Neural progenitor cell (in vitro differentiated cells): Measurements from ENCODE around the gene MMP27. TPM values are rescaled to one million over a fixed set of nuclear protein-coding genes. Genes with fewer than 3 reads are reported as not detected.
"Not testable (repeated sequence)": the region's sequence is repeated elsewhere in the genome, so short reads cannot be mapped to it uniquely, and the experiment has no call there.

Experiments
- DNase-seq: peaks from one replicate; pipeline ENCODE4 v3.0.0-alpha.2; 2016; ENCODE audit warnings: low spot score
- H2AFZ ChIP-seq: fragments of 200-600 bp; sonication (generic); replicated peaks from 2 replicates; pipeline ENCODE4 v1.6.1; 2016; ENCODE audit warnings: antibody characterized with exemption
- H3F3A ChIP-seq: fragments of 200-600 bp; sonication (generic); 2 replicates; pipeline ENCODE4 v1.6.1; 2016; ENCODE audit warnings: antibody characterized with exemption, low read depth
- H3K27ac ChIP-seq: fragments of 200-600 bp; sonication (generic); 2 replicates; pipeline ENCODE4 v1.5.1; 2016; ENCODE audit warnings: mild to moderate bottlenecking
- H3K27me3 ChIP-seq: fragments of 200-600 bp; sonication (generic); 2 replicates; pipeline ENCODE4 v1.6.1; 2016; ENCODE audit warnings: mild to moderate bottlenecking, moderate library complexity
- H3K36me3 ChIP-seq: fragments of 200-600 bp; sonication (generic); 2 replicates; pipeline ENCODE4 v1.5.1; 2016
- H3K4me1 ChIP-seq: fragments of 200-600 bp; sonication (generic); 2 replicates; pipeline ENCODE4 v1.6.1; 2016; ENCODE audit warnings: mixed run types
- H3K4me2 ChIP-seq: fragments of 200-600 bp; sonication (generic); 2 replicates; pipeline ENCODE4 v1.6.1; 2016
- H3K4me3 ChIP-seq: fragments of 200-600 bp; sonication (generic); 2 replicates; pipeline ENCODE4 v1.5.1; 2016
- H3K79me2 ChIP-seq: fragments of 200-600 bp; sonication (generic); 2 replicates; pipeline ENCODE4 v1.6.1; 2016; ENCODE audit warnings: low read depth
- H3K9ac ChIP-seq: fragments of 200-600 bp; sonication (generic); 2 replicates; pipeline ENCODE4 v1.6.1; 2016
- H3K9me3 ChIP-seq: fragments of 200-600 bp; sonication (generic); 2 replicates; pipeline ENCODE4 v1.5.1; 2016; ENCODE audit warnings: low read depth
- H4K20me1 ChIP-seq: fragments of 200-600 bp; sonication (generic); 2 replicates; pipeline ENCODE4 v1.6.1; 2016; ENCODE audit warnings: low read depth
- H3K27ac Mint-ChIP-seq: 3 replicates; pipeline ENCODE4 v1.8.0; 2021; ENCODE audit warnings: mixed read lengths
- H3K27me3 Mint-ChIP-seq: 2 replicates; pipeline ENCODE4 v1.8.0; 2022; ENCODE audit warnings: low read depth, mild to moderate bottlenecking, inconsistent platforms, moderate library complexity, mixed read lengths; ENCODE audit not compliant: insufficient read depth
- H3K36me3 Mint-ChIP-seq: 3 replicates; pipeline ENCODE4 v1.8.0; 2021; ENCODE audit warnings: mixed read lengths
- H3K4me1 Mint-ChIP-seq: 3 replicates; pipeline ENCODE4 v1.8.0; 2021; ENCODE audit warnings: mixed read lengths
- H3K4me3 Mint-ChIP-seq: 3 replicates; pipeline ENCODE4 v1.8.0; 2021; ENCODE audit warnings: mild to moderate bottlenecking, moderate library complexity, mixed read lengths
- H3K9me3 Mint-ChIP-seq: 3 replicates; pipeline ENCODE4 v1.8.0; 2020; ENCODE audit warnings: mixed read lengths
- CTCF ChIP-seq: fragments of 200-600 bp; sonication (generic); IDR thresholded peaks from 2 replicates; pipeline ENCODE4 v1.5.1; 2017; ENCODE audit warnings: antibody characterized with exemption, mild to moderate bottlenecking
- EZH2 ChIP-seq: fragments of 200-600 bp; sonication (generic); IDR thresholded peaks from 2 replicates; pipeline ENCODE4 v1.6.1; 2017; ENCODE audit warnings: antibody characterized with exemption, mild to moderate bottlenecking, moderate library complexity
- EZH2phosphoT487 ChIP-seq: fragments of 200-600 bp; sonication (generic); IDR thresholded peaks from 2 replicates; pipeline ENCODE4 v1.6.1; 2017; ENCODE audit warnings: antibody characterized with exemption
- total RNA-seq: library from RNA; depleted of rRNA; stranded (reverse); fragments of >200 nt; gene quantifications from 2 replicates; pipeline ENCODE4 v1.2.3, GENCODE V29; 2015; ENCODE audit warnings: low replicate concordance

Gene MMP27
- total RNA-seq, 1 donor from 2014 or later = not detected

GRCh38 chr11:102733232-102733875, 27.8 kb upstream of the MMP27 start:
- Histone ChIP-seq H3K27me3 (no peaks in the 10 kb centered on the region), H3K9ac (no peak overlapping the region), H3K4me1 (no peaks in the 10 kb centered on the region), H2AFZ (peak overlapping the region; percentile 14), H3K79me2 (no peaks in the 10 kb centered on the region), H3F3A (no peaks in the 10 kb centered on the region), H3K27ac (no peak overlapping the region), H3K9me3 (no peaks in the 10 kb centered on the region), H3K4me2 (no peak overlapping the region), H3K4me3 (no peak overlapping the region), H3K36me3 (no peaks in the 10 kb centered on the region), H4K20me1 (no peaks in the 10 kb centered on the region)
- TF ChIP-seq CTCF = peak; percentile 91
- TF ChIP-seq EZH2 = no peak
- no peak for TF ChIP-seq EZH2phosphoT487
- Mint-ChIP-seq H3K4me3 (no peak overlapping the region), H3K27ac (no peak overlapping the region), H3K36me3 (no peaks in the 10 kb centered on the region), H3K27me3 (no peaks in the 10 kb centered on the region), H3K4me1 (no peaks in the 10 kb centered on the region), H3K9me3 (no peaks in the 10 kb centered on the region)
- peak; percentile 83 for DNase-seq

- H3K27ac ChIP-seq, H2AFZ ChIP-seq, H3K4me3 ChIP-seq, H3K36me3 ChIP-seq, H3F3A ChIP-seq, H3K4me2 ChIP-seq, H3K9ac ChIP-seq, DNase-seq, H3K9me3 Mint-ChIP-seq, H3K4me3 Mint-ChIP-seq, H3K4me1 Mint-ChIP-seq, H3K9me3 ChIP-seq, H3K27me3 ChIP-seq, H3K4me1 ChIP-seq, H3K27ac Mint-ChIP-seq, H3K79me2 ChIP-seq, H3K36me3 Mint-ChIP-seq, H4K20me1 ChIP-seq, H3K27me3 Mint-ChIP-seq: not testable (repeated sequence)
Observed at GRCh38 chr11:102730944-102731343, 25.4 kb upstream of the MMP27 start.

GRCh38 chr11:102729849-102730815, 24.6 kb upstream of the MMP27 start:
- Histone ChIP-seq H3K27ac (no peak overlapping the region), H3K9me3 (no peaks in the 10 kb centered on the region), H3K79me2 (no peaks in the 10 kb centered on the region), H4K20me1 (no peaks in the 10 kb centered on the region), H3K27me3 (no peaks in the 10 kb centered on the region), H3K4me2 (no peak overlapping the region), H3K9ac (no peak overlapping the region), H3K36me3 (no peaks in the 10 kb centered on the region), H3K4me3 (no peak overlapping the region), H2AFZ (no peak overlapping the region), H3K4me1 (no peaks in the 10 kb centered on the region), H3F3A (no peaks in the 10 kb centered on the region)
- no peaks in the 10 kb centered on the region for H3K27me3 Mint-ChIP-seq
- no peaks in the 10 kb centered on the region for H3K36me3 Mint-ChIP-seq
- no peak overlapping the region for H3K27ac Mint-ChIP-seq
- no peak overlapping the region for H3K4me3 Mint-ChIP-seq
- H3K4me1 Mint-ChIP-seq = no peaks in the 10 kb centered on the region
- TF ChIP-seq EZH2 (no peak), CTCF (no peak), EZH2phosphoT487 (no peak)
- no peaks in the 10 kb centered on the region for H3K9me3 Mint-ChIP-seq
- no peak for DNase-seq

- H3K27me3 ChIP-seq = no peaks in the 10 kb centered on the region
- H2AFZ ChIP-seq = no peak overlapping the region
- no peak overlapping the region for H3K27ac Mint-ChIP-seq
- H3K4me3 ChIP-seq = no peak overlapping the region
- H3K4me1 ChIP-seq = no peaks in the 10 kb centered on the region
- TF ChIP-seq CTCF (no peak), EZH2 (no peak), EZH2phosphoT487 (no peak)
- no peaks in the 10 kb centered on the region for H3F3A ChIP-seq
- H3K27me3 Mint-ChIP-seq = no peaks in the 10 kb centered on the region
- no peaks in the 10 kb centered on the region for H3K79me2 ChIP-seq
- H3K4me3 Mint-ChIP-seq = no peak overlapping the region
- no peaks in the 10 kb centered on the region for H3K4me1 Mint-ChIP-seq
- no peaks in the 10 kb centered on the region for H3K36me3 Mint-ChIP-seq
- no peaks in the 10 kb centered on the region for H3K36me3 ChIP-seq
- H3K9me3 Mint-ChIP-seq = no peaks in the 10 kb centered on the region
- H3K4me2 ChIP-seq = no peak overlapping the region
- no peak overlapping the region for H3K27ac ChIP-seq
- H3K9ac ChIP-seq = no peak overlapping the region
- no peaks in the 10 kb centered on the region for H3K9me3 ChIP-seq
- no peaks in the 10 kb centered on the region for H4K20me1 ChIP-seq
- DNase-seq = no peak
Observed at GRCh38 chr11:102727890-102728289, 22.3 kb upstream of the MMP27 start.
